Measurements from ENCODE around the gene RGS10. TPM values are rescaled to one million over a fixed set of nuclear protein-coding genes. Genes with fewer than 3 reads are reported as not detected.

Gene RGS10
- total RNA-seq, 4 donors from 2014 or later: 3.9 to 63.5 (median 13.2) TPM

DNA sequence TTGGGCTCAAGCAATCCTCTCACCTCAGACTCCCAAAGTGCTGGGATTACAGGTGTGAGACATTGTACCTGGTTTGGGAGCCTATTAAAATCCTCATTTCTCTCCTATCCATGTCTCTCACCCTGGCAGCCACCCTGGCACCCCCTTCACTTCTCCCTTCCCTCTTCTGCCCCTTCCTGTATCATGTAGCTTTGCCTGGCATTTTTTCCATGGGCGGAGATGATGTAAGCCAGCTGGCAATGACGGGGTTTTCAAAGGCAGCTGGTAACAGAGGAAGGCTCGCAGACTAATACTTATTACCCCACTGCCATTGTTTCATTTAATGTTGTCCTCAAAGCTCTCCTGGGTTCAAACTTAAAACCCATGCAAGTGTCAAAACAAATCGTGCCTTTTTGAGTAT, 61.9 kb downstream of the RGS10 start:
- Histone ChIP-seq H3K27ac (no peak overlapping the region), H3K27me3 (no peaks in the 10 kb centered on the region), H3K4me3 (no peak overlapping the region), H3K36me3 (no peaks in the 10 kb centered on the region), H3K4me1 (peaks cover 0 to 16% (median 13%) of the 10 kb centered on the region in 4 donors), H3K9me3 (no peaks in the 10 kb centered on the region)
- DNase-seq: no peak
- TF ChIP-seq, protein P1, sequence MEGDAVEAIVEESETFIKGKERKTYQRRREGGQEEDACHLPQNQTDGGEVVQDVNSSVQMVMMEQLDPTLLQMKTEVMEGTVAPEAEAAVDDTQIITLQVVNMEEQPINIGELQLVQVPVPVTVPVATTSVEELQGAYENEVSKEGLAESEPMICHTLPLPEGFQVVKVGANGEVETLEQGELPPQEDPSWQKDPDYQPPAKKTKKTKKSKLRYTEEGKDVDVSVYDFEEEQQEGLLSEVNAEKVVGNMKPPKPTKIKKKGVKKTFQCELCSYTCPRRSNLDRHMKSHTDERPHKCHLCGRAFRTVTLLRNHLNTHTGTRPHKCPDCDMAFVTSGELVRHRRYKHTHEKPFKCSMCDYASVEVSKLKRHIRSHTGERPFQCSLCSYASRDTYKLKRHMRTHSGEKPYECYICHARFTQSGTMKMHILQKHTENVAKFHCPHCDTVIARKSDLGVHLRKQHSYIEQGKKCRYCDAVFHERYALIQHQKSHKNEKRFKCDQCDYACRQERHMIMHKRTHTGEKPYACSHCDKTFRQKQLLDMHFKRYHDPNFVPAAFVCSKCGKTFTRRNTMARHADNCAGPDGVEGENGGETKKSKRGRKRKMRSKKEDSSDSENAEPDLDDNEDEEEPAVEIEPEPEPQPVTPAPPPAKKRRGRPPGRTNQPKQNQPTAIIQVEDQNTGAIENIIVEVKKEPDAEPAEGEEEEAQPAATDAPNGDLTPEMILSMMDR (IDR thresholded peaks at IDR 0.05): no peak
- TF ChIP-seq POLR2A (IDR thresholded peaks at IDR 0.05): no peak

DNA sequence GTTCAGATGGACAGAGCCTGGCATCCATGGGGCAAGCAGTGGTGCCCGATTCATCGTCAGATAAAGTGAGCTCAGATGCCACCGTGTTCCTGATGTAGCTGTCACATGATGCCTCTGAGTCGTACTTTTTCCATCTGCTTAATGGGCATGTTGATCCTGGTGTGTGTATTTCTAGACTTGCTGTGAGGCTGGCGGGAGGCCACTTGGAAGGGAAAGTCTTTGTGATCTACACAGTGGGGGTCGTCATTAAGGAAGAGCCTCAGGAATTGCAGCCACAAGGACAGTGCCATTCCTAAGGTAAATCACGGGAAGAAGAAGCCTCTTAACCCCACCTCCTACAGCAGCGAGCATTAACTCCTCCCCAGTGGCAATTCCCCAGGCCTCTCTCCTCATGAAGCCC, 63.0 kb downstream of the RGS10 start:
- Histone ChIP-seq H3K27me3 (no peaks in the 10 kb centered on the region), H3K9me3 (no peaks in the 10 kb centered on the region), H3K36me3 (no peaks in the 10 kb centered on the region), H3K4me1 (peaks cover 0 to 16% (median 13%) of the 10 kb centered on the region in 4 donors), H3K27ac (peak overlapping the region in 1 of 4 donors; percentile 67), H3K4me3 (no peak overlapping the region)
- DNase-seq: no peak
- TF ChIP-seq, protein P1 (IDR thresholded peaks at IDR 0.05): no peak
- TF ChIP-seq POLR2A (IDR thresholded peaks at IDR 0.05): no peak

DNA sequence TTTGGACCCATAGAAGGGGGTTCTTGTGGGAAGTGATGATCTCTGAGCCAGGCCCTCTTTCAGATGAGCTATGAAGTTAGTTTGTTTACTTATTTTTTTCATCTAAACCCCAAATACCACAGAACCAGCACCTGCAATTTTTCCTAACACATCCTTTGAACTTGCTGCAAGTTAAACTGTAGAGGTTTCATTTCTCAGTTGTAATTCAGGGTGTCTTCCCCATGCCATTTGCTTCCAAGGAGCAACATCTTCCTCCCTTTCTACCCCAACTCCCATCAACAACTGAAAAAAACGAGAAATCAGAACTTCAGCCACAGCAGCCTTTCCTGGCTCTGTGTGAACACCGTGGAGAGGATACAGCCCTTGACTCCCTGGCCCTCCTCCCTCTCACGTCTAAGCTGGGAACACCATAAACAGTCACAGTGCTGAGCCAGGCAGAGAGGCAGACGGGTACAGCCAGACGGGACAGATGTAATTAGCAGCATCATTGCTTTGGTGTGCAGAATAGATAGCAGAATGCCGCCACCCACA, 63.6 kb downstream of the RGS10 start:
- TF ChIP-seq POLR2A (IDR thresholded peaks at IDR 0.05): no peak
- TF ChIP-seq, protein P1 (IDR thresholded peaks at IDR 0.05): no peak

DNA sequence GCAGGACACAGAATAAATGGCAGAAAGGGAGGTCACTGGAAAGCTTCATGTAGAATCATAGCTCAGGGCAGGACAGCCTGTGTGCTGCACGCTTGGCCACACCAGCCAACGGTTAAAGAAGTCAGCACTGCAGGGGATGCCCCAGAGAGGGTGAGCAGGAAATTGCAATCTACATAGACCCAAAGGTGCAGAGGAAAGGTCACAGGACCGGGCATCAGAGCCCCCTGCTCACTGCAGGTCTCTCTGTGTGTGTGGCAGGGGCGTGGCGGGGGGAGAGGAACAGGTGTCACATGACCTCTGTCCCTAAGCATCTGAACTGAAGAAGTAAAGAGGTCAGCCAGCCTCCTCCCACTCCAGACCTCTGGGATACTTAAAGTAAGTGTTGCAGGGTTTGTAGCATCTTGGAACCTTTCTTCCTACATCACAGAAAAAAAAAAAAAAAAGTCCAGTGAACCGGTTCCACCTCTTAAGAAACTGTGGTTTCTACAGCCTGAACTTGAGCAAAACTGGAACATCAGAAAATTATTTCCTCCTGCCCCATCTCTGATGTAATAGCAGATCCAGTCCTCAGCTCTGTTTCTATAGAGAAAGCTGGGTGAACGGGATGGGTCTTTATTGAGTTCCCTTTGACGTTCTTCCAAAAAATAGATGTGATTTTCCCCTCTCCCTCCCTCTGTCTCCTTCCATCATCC, 64.3 kb downstream of the RGS10 start:
- TF ChIP-seq, protein P1 (IDR thresholded peaks at IDR 0.05): no peak
- no peak for TF ChIP-seq POLR2A (IDR thresholded peaks at IDR 0.05)
- DNase-seq: peak in 2 of 3 donors; percentile 74 to 81
- no peaks in the 10 kb centered on the region for H3K9me3 ChIP-seq
- H3K27ac ChIP-seq: peak overlapping the region in 1 of 4 donors; percentile 67
- peak overlapping the region in 1 of 4 donors; percentile 18 for H3K4me3 ChIP-seq
- no peaks in the 10 kb centered on the region for H3K36me3 ChIP-seq
- H3K27me3 ChIP-seq: no peaks in the 10 kb centered on the region
- peaks cover 0 to 16% (median 13%) of the 10 kb centered on the region in 4 donors for H3K4me1 ChIP-seq

More for the DNA sequence above, 63.6 kb downstream of the RGS10 start:
- DNase-seq: no peak
- no peaks in the 10 kb centered on the region for H3K27me3 ChIP-seq
- no peak overlapping the region for H3K4me3 ChIP-seq
- peaks cover 0 to 16% (median 13%) of the 10 kb centered on the region in 4 donors for H3K4me1 ChIP-seq
- no peaks in the 10 kb centered on the region for H3K9me3 ChIP-seq
- no peaks in the 10 kb centered on the region for H3K36me3 ChIP-seq
- peak overlapping the region in 1 of 4 donors; percentile 67 for H3K27ac ChIP-seq

DNA sequence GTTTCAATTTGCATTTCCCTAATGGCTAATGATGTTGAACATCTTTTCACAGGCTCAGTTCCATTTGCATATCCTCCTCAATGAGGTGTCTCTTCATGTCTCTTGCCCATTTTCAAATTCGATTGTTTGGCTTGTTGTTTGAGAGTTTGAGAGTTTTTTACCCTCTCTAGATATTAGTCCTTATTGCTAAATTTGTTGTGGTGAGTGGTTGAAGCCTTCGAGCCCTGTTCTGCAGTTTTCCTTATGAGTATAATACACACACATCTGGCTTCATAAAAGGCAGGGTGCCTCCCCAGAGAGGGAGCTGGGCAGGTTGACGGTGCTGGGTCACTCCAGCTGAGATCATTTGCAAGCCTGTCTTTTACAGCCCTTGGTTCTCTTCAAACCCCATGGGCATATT, 65.1 kb downstream of the RGS10 start:
- no peak for DNase-seq
- Histone ChIP-seq H3K9me3 (no peaks in the 10 kb centered on the region), H3K27me3 (no peaks in the 10 kb centered on the region), H3K27ac (peak overlapping the region in 1 of 4 donors; percentile 67), H3K4me1 (peaks cover 0 to 16% (median 13%) of the 10 kb centered on the region in 4 donors), H3K36me3 (no peaks in the 10 kb centered on the region), H3K4me3 (no peak overlapping the region)
- no peak for TF ChIP-seq POLR2A (IDR thresholded peaks at IDR 0.05)
- TF ChIP-seq, protein P1 (IDR thresholded peaks at IDR 0.05): no peak
